ENCODE results near the gene PYCARD. TPM values are rescaled to one million over a fixed set of nuclear protein-coding genes. Genes with fewer than 3 reads are reported as not detected.

PYCARD gene
- total RNA-seq, 4 donors from 2014 or later, result 33.3 to 128 (median 90.6) TPM

DNA sequence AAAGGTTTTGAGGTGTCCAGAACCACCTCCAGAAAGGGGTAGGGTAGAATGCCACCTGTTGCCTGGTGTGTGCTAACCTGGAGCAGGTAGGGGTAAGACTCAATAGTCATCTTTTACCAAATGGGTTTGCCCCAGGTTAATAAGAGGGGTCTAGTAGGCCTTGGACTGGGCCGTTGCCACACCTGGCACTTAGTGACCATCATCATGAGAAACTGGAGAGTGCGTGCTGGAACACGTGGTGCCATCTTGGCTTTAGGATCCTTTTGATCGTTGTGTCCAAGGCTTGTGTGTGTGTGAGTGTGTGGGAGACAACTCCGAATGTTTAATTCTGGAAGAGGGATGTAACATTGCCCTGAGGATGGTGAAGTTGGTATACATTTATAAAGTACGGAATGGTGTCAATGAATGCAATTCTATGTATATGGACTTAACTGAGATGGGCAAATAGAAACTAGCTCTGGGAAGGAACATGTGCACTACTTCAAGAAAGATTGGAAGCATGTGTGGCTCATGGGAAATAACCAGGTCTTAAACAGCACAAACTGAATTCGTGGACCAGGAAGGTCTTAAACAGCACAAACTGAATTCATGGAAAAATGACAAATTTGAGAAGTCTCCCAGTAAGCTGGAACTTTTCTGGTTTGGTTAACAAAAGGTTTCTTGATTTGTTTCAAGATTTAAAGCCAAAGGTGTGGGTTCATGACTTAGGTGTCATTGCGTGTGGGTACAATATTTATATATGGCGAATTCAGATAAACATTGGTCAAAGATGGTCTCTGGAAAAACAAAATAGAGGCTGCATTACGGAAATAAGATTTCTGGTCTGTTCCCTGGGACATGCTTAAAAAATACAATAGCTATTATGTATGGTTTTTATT lies 15.4 kb downstream of the PYCARD start:
- in situ Hi-C loops (cut with MboI; ENCODE audit: low pct_ligation_motif_present in 1 of 4, low pct_unique_long_range_greater_than_20kb in 1 of 4, low sequenced_read_pairs in 3 of 4) (loop anchor here in 1 of 4 donors (25.0 kb wide), 1 partner anchor 250 kb away; the partner anchor contains the start of genes COX6A2 and ZNF843), intact Hi-C loops (cut with DNase I; ENCODE audit: low total_unique reads) (loop anchor here (10.0 kb wide), 1 partner anchor 258 kb away; the partner anchor contains the start of gene ZNF843)
- WGBS, 2 donors (ENCODE audit: low coverage in 1 of 2), result 83 to 85% methylated on average over 7 to 10 of the region's 10 CpGs
- Histone ChIP-seq H3K36me3 (peaks cover 0 to 96% (median 46%) of the 10 kb centered on the region in 4 donors), H3K27ac (no peak overlapping the region), H3K27me3 (no peaks in the 10 kb centered on the region), H3K4me3 (no peak overlapping the region), H3K9me3 (no peaks in the 10 kb centered on the region), H3K4me1 (peaks cover 5 to 20% (median 13%) of the 10 kb centered on the region in 4 donors)
- TF ChIP-seq EP300 (IDR thresholded peaks at IDR 0.05; ENCODE audit: low read depth), result no peak
- TF ChIP-seq, protein P1, sequence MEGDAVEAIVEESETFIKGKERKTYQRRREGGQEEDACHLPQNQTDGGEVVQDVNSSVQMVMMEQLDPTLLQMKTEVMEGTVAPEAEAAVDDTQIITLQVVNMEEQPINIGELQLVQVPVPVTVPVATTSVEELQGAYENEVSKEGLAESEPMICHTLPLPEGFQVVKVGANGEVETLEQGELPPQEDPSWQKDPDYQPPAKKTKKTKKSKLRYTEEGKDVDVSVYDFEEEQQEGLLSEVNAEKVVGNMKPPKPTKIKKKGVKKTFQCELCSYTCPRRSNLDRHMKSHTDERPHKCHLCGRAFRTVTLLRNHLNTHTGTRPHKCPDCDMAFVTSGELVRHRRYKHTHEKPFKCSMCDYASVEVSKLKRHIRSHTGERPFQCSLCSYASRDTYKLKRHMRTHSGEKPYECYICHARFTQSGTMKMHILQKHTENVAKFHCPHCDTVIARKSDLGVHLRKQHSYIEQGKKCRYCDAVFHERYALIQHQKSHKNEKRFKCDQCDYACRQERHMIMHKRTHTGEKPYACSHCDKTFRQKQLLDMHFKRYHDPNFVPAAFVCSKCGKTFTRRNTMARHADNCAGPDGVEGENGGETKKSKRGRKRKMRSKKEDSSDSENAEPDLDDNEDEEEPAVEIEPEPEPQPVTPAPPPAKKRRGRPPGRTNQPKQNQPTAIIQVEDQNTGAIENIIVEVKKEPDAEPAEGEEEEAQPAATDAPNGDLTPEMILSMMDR (IDR thresholded peaks at IDR 0.05), result no peak
- TF ChIP-seq POLR2A (IDR thresholded peaks at IDR 0.05), result no peak
- TF ChIP-seq POLR2AphosphoS5 (IDR thresholded peaks at IDR 0.05), result no peak
- no peak for DNase-seq

DNA sequence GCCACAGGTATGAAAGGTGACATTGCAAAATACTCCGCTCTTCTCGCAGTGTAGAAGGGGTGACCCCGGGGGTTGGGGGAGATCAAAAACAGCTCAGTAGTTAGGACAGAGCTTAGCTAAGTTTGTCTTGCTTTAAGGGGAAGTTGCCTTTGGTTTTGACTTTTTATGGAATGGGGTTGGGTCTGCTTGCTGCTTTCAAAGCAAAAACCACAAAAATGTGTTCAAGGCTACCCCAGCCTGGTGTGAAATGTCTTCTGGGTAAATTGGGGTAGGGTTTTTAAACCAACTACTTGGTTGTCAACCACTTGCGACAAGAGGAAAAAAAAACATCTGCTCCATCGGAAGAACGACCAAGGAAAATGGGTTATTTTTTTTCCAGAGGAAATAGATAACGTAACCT lies 16.4 kb downstream of the PYCARD start:
- intact Hi-C loops (cut with DNase I; ENCODE audit: low total_unique reads), result loop anchor here (10.0 kb wide), 1 partner anchor 259 kb away; the partner anchor contains the start of gene ZNF843
- in situ Hi-C loops (cut with MboI; ENCODE audit: low pct_ligation_motif_present in 1 of 4, low pct_unique_long_range_greater_than_20kb in 1 of 4, low sequenced_read_pairs in 3 of 4), result loop anchor here in 1 of 4 donors (25.0 kb wide), 1 partner anchor 251 kb away; the partner anchor contains the start of genes COX6A2 and ZNF843
- WGBS, 2 donors (ENCODE audit: low coverage in 1 of 2), result 81 to 83% methylated on average over 7 of the region's 7 CpGs
- peaks cover 0 to 86% (median 41%) of the 10 kb centered on the region in 4 donors for H3K36me3 ChIP-seq
- no peaks in the 10 kb centered on the region for H3K9me3 ChIP-seq
- DNase-seq, result no peak
- H3K27ac ChIP-seq, result no peak overlapping the region
- TF ChIP-seq POLR2AphosphoS5 (IDR thresholded peaks at IDR 0.05) (no peak), EP300 (IDR thresholded peaks at IDR 0.05; ENCODE audit: low read depth) (no peak), POLR2A (IDR thresholded peaks at IDR 0.05) (no peak)
- TF ChIP-seq, protein P1 (IDR thresholded peaks at IDR 0.05), result no peak
- no peak overlapping the region for H3K4me3 ChIP-seq
- no peaks in the 10 kb centered on the region for H3K27me3 ChIP-seq
- peaks cover 15 to 30% (median 22%) of the 10 kb centered on the region in 4 donors for H3K4me1 ChIP-seq

DNA sequence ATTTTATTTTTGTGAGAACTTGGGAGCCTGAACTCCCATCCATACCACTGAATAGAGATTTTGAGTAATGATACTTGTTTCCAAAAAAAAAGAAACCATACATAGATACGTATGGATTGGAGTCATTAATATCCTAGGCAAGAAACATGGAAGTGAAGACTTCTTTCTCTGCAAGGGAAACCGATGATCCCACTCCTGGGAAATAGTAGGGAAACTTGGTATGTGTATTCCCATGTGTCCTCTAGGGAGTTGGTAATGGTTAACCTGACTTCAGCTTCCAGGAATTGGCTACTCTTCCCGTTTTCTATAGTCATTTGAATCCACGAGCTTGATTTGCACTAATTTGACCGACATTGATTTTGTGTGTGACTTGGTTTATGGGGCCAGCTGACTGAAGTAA lies 17.2 kb downstream of the PYCARD start:
- in situ Hi-C loops (cut with MboI; ENCODE audit: low pct_ligation_motif_present in 1 of 4, low pct_unique_long_range_greater_than_20kb in 1 of 4, low sequenced_read_pairs in 3 of 4) (loop anchor here in 1 of 4 donors (25.0 kb wide), 1 partner anchor 252 kb away; the partner anchor contains the start of genes COX6A2 and ZNF843), intact Hi-C loops (cut with DNase I; ENCODE audit: low total_unique reads) (loop anchor here (10.0 kb wide), 1 partner anchor 259 kb away; the partner anchor contains the start of gene ZNF843)
- WGBS, 2 donors (ENCODE audit: low coverage in 1 of 2), result 70 to 73% methylated on average over 2 to 5 of the region's 5 CpGs
- no peak for DNase-seq
- H3K27ac ChIP-seq, result no peak overlapping the region
- H3K9me3 ChIP-seq, result no peaks in the 10 kb centered on the region
- TF ChIP-seq EP300 (IDR thresholded peaks at IDR 0.05; ENCODE audit: low read depth), result no peak
- TF ChIP-seq POLR2A (IDR thresholded peaks at IDR 0.05), result no peak
- no peak for TF ChIP-seq POLR2AphosphoS5 (IDR thresholded peaks at IDR 0.05)
- TF ChIP-seq, protein P1 (IDR thresholded peaks at IDR 0.05), result no peak
- peaks cover 0 to 78% (median 34%) of the 10 kb centered on the region in 4 donors for H3K36me3 ChIP-seq
- no peaks in the 10 kb centered on the region for H3K27me3 ChIP-seq
- H3K4me3 ChIP-seq, result no peak overlapping the region
- peaks cover 16 to 34% (median 24%) of the 10 kb centered on the region in 4 donors for H3K4me1 ChIP-seq

DNA sequence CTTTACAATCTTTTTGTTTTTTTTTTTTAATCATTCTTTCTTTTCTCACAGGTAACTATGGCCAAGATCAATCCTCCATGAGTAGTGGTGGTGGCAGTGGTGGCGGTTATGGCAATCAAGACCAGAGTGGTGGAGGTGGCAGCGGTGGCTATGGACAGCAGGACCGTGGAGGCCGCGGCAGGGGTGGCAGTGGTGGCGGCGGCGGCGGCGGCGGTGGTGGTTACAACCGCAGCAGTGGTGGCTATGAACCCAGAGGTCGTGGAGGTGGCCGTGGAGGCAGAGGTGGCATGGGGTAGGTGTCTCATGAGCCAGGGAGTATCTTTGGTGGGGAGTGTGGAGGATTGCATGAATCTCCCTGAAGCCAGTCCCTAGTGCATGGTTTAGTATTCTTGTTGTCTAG lies 17.7 kb downstream of the PYCARD start:
- in situ Hi-C loops (cut with MboI; ENCODE audit: low pct_ligation_motif_present in 1 of 4, low pct_unique_long_range_greater_than_20kb in 1 of 4, low sequenced_read_pairs in 3 of 4), result loop anchor here in 1 of 4 donors (25.0 kb wide), 1 partner anchor 252 kb away; the partner anchor contains the start of genes COX6A2 and ZNF843
- peaks cover 16 to 34% (median 24%) of the 10 kb centered on the region in 4 donors for H3K4me1 ChIP-seq
- 94% methylated on average over 14 of the region's 14 CpGs; no CpG with 5 or more reads in 1 of the 2 donors for WGBS, 2 donors (ENCODE audit: low coverage in 1 of 2)
- H3K36me3 ChIP-seq, result peaks cover 0 to 73% (median 32%) of the 10 kb centered on the region in 4 donors
- H3K27me3 ChIP-seq, result no peaks in the 10 kb centered on the region
- no peak overlapping the region for H3K27ac ChIP-seq
- H3K4me3 ChIP-seq, result no peak overlapping the region
- no peaks in the 10 kb centered on the region for H3K9me3 ChIP-seq
- intact Hi-C loops (cut with DNase I; ENCODE audit: low total_unique reads), result loop anchor here (10.0 kb wide), 1 partner anchor 260 kb away; the partner anchor contains the start of gene ZNF843
- DNase-seq, result no peak
- TF ChIP-seq EP300 (IDR thresholded peaks at IDR 0.05; ENCODE audit: low read depth) (no peak), POLR2A (IDR thresholded peaks at IDR 0.05) (no peak), POLR2AphosphoS5 (IDR thresholded peaks at IDR 0.05) (no peak)
- TF ChIP-seq, protein P1 (IDR thresholded peaks at IDR 0.05), result no peak

All from transverse colon (tissue), 4 donors.